ENCODE measurements around the gene RITA1.

RITA1 gene

DNA sequence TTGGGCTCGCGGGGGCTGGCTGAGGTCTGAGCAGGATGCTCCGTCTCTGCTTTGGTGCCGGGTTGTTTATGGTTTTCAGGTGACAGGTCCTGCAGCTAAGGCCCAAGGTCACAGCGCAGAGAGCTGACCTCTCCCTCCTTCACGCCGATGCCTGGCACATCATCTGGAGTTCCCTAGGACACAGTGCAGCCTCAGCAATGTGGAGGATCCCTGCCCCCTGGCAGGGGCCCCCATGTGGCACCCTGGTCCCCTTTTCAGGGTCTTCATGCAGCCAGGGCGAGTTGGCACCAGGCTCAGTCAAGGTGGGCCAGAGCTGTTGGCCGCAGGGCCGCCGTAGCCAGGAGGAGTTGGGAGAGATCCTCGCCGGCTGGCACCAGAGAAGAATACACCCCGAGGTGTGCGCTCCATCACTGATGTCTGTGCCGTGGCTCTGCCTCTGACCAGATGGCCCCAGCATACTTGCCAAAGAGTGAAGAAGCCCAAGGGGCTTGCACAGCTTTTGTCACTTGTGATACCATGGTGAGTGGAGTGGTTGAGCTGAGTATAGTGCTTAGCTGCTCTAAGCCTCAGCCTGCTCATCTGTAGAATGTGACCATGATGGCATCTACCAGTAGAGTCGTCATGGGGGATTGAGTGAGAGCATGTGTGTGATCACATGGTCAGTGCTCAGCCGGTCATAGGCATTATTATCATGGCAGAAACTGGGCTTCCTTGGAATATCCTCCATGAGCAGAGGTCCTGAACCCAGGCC lies 46.7 kb downstream of the RITA1 start:
- no peak for DNase-seq

DNA sequence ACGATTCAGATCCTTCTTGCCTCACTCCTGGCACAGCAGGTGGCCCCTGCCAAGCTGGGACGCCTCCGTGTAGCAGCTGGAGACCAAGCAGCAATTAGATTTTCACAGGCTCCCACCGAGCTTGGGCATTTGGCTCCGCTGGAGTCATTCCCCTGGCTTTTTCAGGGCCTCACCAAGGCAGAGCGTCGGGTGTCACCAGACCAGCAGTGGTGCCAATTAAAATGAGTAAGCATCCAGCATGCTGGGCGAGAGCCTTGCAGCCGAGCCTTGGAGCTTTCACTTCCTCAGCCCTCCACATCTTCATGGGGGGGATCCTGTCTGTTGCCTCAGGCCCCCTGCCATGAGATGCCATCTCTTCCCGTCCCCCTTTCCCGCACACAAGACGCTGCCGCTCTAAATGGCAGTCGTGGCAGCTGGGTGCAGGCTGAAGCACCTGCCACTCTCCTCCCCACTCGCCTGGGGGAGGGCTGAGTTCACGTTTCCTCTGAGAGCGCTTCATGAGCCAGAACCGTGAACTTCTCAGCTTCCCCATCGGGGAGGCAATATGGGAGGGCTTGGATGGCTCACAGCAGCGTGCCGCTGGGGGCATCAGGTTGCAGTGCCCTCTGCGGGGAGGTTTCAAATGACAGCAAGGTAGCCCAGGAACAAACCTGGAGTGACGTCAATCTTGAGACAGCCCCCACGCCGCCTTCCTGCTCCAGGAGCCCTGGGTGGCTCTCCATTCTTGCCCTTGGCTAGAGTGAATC lies 47.5 kb downstream of the RITA1 start:
- no peak for DNase-seq

DNA sequence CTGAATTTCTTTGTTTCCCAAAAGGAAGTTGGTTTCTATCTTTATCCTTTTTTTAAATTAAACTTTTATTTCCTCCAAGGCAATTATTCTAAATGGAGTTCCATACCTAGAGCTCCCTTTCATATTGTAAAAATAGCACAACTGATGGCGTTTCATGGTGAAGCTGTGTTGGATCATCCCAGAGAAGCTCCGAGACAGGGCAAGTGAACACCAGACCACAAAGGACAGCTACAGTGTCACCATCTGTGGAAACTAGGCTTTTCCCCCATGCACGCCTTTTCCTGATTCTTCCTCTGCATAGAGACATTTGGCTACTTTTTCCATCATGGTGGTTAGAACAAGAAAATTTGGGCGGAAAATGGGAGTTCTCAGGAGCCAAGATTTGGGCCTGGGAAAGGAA lies 48.4 kb downstream of the RITA1 start:
- no peak for DNase-seq

DNA sequence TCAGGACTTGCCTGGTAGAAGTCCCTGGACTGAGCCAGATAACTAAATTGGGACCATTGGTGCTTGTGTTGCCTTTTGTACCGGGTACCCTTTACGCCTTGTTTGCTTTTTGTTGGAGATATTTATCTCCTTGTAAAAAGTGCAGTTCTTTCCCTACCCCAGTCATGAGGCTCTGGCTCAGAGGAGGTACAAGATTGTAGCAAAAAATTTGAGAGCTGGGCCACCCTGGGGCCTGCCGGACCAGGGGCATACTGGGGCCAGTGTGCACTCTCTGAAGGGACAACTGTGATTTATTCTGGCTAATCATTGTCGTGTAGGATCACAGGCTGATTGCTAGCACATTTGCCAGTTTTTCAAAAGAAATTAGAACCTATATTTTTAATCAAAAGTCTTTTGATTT lies 49.0 kb downstream of the RITA1 start:
- no peak for DNase-seq

DNA sequence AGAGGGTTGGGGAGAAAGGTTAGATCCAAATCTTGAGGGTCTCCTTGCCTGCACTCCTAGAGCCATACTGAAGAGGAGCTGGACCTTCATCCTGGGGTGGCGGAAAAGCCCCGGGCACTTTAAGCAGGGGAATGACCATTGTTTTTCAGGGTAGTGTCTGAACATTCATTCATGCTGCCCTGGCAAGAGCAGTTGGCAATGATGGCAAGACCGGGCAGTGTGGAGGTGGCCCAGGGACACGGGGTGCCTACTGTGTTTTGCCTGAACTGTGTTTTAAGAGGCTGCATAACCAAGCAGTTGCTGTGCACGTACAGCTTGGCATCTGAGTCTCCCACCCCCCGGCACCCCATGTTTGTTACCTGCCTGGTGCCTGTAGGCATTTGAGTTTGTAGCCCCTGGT lies 50.5 kb downstream of the RITA1 start:
- no peak for DNase-seq

DNA sequence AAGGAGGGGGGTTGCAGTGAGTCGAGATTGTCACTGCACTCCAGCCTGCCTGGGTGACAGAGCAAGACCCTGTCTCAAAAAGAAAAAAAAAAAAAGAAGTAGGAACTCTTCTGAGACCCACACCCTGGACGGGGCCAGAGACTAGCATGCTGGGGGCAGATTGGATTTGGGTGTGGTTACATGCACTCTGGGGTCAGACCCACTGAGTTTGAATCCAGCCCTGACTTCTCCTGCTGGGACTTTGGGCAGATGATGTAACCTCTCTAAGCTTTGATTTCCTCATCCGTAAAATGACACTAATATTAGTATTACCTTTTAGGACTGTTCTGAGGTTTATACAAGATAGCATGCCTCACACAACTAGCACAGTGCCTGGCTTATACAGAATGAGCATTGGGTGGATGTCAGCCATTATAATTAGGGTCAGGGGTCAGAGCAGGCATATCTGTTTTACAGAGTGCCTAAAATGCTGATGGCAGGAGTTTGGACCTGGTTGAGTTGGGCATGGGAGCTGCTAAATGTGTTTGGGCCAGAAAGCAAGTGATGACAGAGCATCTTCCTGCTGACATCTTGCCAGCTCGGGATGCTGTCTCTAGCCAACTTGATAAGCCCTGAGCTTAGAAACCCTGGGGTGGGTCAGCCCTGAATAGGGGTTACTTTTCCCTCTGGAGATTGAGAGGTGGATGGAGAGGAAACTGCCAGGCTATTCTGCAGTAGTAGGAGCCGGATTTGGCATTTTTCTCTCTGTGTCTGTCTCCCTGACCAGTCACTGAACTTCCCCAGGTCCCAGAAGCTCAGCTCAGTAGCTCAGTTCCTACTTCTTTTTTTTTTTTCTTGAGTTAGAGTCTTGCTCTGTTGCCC lies 51.2 kb downstream of the RITA1 start:
- DNase-seq: no peak

DNA sequence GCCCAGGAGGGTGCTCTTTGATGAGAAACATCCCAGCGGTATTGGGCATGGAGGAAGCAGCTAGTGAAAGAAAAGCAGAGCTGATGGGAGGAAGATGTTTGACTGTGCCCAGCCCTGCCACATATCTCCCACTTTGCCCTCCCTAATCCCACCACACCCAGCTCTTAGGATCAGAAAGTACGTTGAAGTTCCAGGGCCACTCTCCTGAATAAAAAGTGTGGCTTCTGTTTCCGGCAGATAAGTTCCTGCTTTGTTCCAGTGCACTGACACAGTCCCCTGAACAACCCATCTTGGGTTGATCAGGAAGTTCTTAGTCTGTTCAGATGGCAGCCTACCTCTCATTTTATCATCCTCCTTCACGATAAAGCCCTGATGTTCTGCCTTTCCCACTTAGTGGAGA lies 52.2 kb downstream of the RITA1 start:
- no peak for DNase-seq

DNA sequence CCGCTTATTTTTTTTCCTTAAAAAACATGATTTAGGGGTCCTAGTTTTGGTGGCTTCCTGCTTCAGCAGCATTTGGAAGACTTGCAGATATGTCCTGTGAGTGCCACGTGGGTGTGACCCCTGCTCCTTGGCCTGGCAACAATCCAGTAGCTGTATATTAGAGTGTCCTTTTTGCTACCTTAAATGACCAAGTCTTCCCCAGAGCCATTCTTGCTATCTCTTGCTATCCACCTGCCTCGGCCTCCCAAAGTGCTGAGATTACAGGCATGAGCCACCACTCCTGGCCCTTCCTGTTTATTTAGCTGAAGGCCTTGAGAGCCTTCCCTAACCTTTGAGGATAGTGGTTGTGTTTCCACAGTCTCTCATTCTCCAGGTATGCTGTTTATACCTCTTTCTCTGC lies 52.8 kb downstream of the RITA1 start:
- DNase-seq: no peak

DNA sequence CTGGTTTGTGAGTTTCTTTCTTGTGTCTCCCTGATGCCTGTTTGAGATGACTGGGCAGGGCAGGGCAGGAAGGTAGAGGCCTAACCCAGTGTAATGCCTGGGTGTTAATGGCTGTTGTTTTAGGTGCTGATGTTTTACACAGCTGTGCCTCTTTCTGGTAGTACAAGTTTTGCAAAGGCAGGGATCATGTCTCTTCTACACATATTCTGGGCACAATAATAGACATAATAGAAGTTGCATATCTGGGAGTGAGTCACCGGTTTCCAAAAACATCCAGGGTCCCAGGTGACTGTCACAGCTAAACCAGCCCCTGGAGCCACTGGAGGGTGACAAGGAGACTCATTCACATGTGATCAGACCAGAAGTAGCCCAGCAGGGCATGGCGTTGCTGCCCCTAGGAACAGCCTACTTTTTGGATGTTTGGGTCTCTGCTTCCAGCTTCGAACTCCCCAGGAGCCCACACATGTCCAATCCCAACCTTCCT lies 53.8 kb downstream of the RITA1 start:
- DNase-seq: no peak

DNA sequence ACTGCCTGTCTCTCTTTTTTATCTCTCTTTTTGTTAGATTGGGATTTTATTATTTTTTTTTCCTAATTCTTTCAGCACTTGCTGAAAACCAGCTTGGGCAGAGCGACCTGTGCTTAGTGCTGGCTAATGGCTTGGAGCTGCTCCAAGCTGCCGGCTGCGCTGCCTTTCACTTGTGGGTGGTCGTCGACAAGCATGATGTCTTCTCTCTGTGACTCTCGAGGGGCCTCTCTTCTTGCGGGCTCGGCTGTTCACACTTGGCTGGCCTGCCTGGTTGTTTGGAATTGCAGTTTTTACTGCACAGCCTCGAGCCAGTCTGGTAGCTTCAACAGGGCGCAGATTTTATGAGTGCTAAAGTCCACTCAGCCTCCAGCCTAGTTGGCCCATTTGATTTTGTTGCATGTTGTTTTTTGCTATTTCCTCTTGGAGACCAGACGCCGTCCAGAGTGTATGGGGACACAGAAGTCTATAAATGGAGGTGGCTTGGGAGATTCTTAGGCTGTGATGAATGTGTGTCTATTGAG lies 54.4 kb downstream of the RITA1 start:
- no peak for DNase-seq

DNA sequence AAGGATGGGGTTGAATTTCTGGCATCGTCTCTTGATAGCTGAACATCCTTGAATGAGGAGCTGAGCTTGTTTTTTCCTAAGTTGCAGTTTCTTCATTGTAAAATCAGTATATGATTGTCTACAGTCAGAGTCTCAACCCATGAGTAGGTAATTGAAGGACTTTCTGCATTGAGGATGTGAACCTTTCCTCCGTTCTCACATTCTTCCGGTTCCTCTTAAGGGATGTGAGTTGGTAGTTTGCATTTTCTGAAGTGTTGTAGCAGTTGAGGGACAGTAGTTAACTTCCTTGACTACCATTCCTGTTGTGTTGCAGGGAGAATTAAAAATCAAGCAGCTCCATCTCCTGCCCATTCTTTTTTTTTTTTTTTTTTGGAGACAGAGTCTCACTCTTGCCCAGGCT lies 54.9 kb downstream of the RITA1 start:
- DNase-seq: no peak

DNA sequence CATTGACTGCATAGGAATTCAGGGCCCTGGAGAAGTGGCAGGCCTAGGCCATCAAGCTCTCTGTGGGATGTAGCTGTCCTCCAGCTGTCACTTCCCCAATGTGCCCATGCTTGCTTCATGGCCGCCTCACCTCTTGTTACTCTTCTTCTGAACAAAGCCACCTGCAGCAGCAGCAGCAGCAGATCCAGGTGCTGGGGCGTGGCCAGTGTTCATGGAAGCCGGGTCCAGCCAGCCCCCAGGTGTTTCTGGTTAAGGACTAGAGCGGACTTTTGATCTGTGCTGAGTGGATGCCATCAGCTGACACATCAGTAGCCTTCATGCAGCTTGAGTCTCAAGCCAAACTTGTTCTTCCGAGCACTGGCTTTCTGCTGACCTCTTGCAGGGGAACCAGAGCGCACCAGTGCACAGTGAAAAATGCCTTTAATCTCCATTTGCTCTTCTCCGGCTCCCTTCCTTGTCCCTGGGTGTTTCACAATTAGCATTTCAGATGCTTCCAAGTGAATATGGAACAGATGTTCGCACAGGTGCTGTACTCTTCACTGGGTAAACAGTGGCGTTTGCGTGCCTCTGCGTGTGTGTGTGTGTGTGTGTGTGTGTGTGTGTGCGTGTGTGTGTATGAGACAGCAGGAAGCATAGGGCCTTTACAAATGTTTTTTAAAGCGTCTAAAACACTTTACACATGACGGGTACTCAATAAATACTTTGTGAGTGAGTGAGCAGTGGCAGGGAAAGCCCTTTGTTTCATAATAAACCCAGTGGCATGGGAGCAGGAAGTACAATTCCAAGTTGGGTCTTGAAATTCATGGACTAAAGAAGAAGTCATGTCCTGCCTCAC lies 55.9 kb downstream of the RITA1 start:
- peak; percentile 94 for DNase-seq
